NCI-H128 (cell line): ENCODE data around the gene EEF2K.
"Not testable (repeated sequence)": the region's sequence is repeated elsewhere in the genome, so short reads cannot be mapped to it uniquely, and the experiment has no call there.

Experiments used
- DNase-seq: peaks from one replicate; lab custom pipeline; 2025; ENCODE audit not compliant: unreplicated experiment; lab: John Stamatoyannopoulos, UW

EEF2K gene

GRCh38 chr16:22210285-22210684 is 4.2 kb downstream of the EEF2K start:
- DNase-seq, result no peak

GRCh38 chr16:22210854-22211253 is 4.8 kb downstream of the EEF2K start:
- no peak for DNase-seq

- DNase-seq, result no peak
Measured at GRCh38 chr16:22213236-22213635, 7.2 kb downstream of the EEF2K start.

GRCh38 chr16:22213801-22214200 is 7.7 kb downstream of the EEF2K start:
- DNase-seq, result no peak

GRCh38 chr16:22214402-22214801 is 8.3 kb downstream of the EEF2K start:
- DNase-seq, result no peak

- no peak for DNase-seq
Measured at GRCh38 chr16:22214889-22215288, 8.8 kb downstream of the EEF2K start.

GRCh38 chr16:22216191-22216831 is 10.2 kb downstream of the EEF2K start:
- no peak for DNase-seq

- DNase-seq, result not testable (repeated sequence)
Measured at GRCh38 chr16:22216832-22217225, 10.8 kb downstream of the EEF2K start.

GRCh38 chr16:22217890-22218730 is 12.0 kb downstream of the EEF2K start:
- no peak for DNase-seq

GRCh38 chr16:22219389-22220068 is 13.5 kb downstream of the EEF2K start:
- no peak for DNase-seq

- DNase-seq, result no peak
Measured at GRCh38 chr16:22220069-22220440, 14.0 kb downstream of the EEF2K start.

- DNase-seq, result no peak
Measured at GRCh38 chr16:22220714-22221113, 14.6 kb downstream of the EEF2K start.

- no peak for DNase-seq
Measured at GRCh38 chr16:22222006-22222405, 15.9 kb downstream of the EEF2K start.

- no peak for DNase-seq
Measured at GRCh38 chr16:22222998-22223397, 16.9 kb downstream of the EEF2K start.

GRCh38 chr16:22225060-22225459 is 19.0 kb downstream of the EEF2K start:
- no peak for DNase-seq

- no peak for DNase-seq
Measured at GRCh38 chr16:22229889-22230288, 23.8 kb downstream of the EEF2K start.

GRCh38 chr16:22232277-22233036 is 26.4 kb downstream of the EEF2K start:
- no peak for DNase-seq

GRCh38 chr16:22233037-22233372 is 26.9 kb downstream of the EEF2K start:
- no peak for DNase-seq

- DNase-seq, result no peak
Measured at GRCh38 chr16:22235839-22236745, 30.0 kb downstream of the EEF2K start.

GRCh38 chr16:22239131-22239805 is 33.2 kb downstream of the EEF2K start:
- no peak for DNase-seq
